PC-3 (cell line): Measurements from ENCODE around the gene PDE6G. TPM values are rescaled to one million over a fixed set of nuclear protein-coding genes. Genes with fewer than 3 reads are reported as not detected.

Experiments
- ATAC-seq: fragments of 200-7000 bp; cut with Tn5 transposase; 2 replicates; pipeline ENCODE4 v1.9.1; 2020; ENCODE audit warnings: mild to moderate bottlenecking, moderate library complexity
- BruUV-seq: library from RNA; stranded (reverse); fragments of 400-500 nt; replicated peaks from 2 replicates; lab custom pipeline; 2021; lab: Mats Ljungman, UMichigan
- CTCF ChIA-PET: fragments of 300-600 bp; sonication (Branson Sonifier 250); formaldehyde crosslinking; loops from one replicate; lab custom pipeline; 2022; ENCODE audit warnings: antibody characterized with exemption; lab: Charles Lee
- POLR2A ChIA-PET: fragments of 300-600 bp; sonication (Branson Sonifier 250); formaldehyde crosslinking; loops from one replicate; lab custom pipeline; 2022; ENCODE audit warnings: antibody characterized with exemption; ENCODE audit not compliant: unreplicated experiment; lab: Charles Lee
- DNase-seq: peaks from one replicate; pipeline ENCODE4 v3.0.0-alpha.2; 2015
- H2AFZ ChIP-seq: fragments of 300-600 bp; sonication (generic); 2 replicates; pipeline ENCODE4 v1.6.0; 2016; ENCODE audit warnings: antibody characterized with exemption, low read length
- H3F3A ChIP-seq: fragments of 300-600 bp; sonication (generic); one replicate; pipeline ENCODE4 v1.6.0; 2017; ENCODE audit warnings: antibody characterized with exemption, low read length, control low read depth, mild to moderate bottlenecking; ENCODE audit not compliant: unreplicated experiment
- H3K27ac ChIP-seq: fragments of 300-600 bp; sonication (generic); 2 replicates; pipeline ENCODE4 v1.5.1; 2016; ENCODE audit warnings: mild to moderate bottlenecking, low read length
- H3K27me3 ChIP-seq: fragments of 300-600 bp; sonication (generic); 2 replicates; pipeline ENCODE4 v1.6.1; 2016; ENCODE audit warnings: low read length, mixed read lengths
- H3K36me3 ChIP-seq: fragments of 300-600 bp; sonication (generic); 2 replicates; pipeline ENCODE4 v1.6.1; 2016; ENCODE audit warnings: low read depth, mixed run types, low read length, mixed read lengths
- H3K4me1 ChIP-seq: fragments of 300-600 bp; sonication (generic); 2 replicates; pipeline ENCODE4 v1.5.1; 2016; ENCODE audit warnings: low read length; ENCODE audit not compliant: insufficient read depth
- H3K4me2 ChIP-seq: fragments of 300-600 bp; sonication (generic); 2 replicates; pipeline ENCODE4 v1.6.0; 2016; ENCODE audit warnings: low read length
- H3K4me3 ChIP-seq: fragments of 300-600 bp; sonication (generic); 2 replicates; pipeline ENCODE4 v1.5.1; 2016; ENCODE audit warnings: mild to moderate bottlenecking, low read length, mixed read lengths
- H3K79me2 ChIP-seq: fragments of 300-600 bp; sonication (generic); 2 replicates; pipeline ENCODE4 v1.6.1; 2017; ENCODE audit warnings: low read length, mixed read lengths
- H3K9ac ChIP-seq: fragments of 300-600 bp; sonication (generic); 2 replicates; pipeline ENCODE4 v1.6.0; 2016; ENCODE audit warnings: mild to moderate bottlenecking, low read length
- H3K9me2 ChIP-seq: fragments of 300-600 bp; sonication (generic); replicated peaks from 2 replicates; pipeline ENCODE4 v1.6.1; 2016; ENCODE audit warnings: mixed run types, low read length, mixed read lengths
- H3K9me3 ChIP-seq: fragments of 300-600 bp; sonication (generic); 2 replicates; pipeline ENCODE4 v1.6.1; 2016; ENCODE audit warnings: low read length, mixed read lengths
- H4K20me1 ChIP-seq: fragments of 300-600 bp; sonication (generic); 2 replicates; pipeline ENCODE4 v1.6.1; 2016; ENCODE audit warnings: low read length, mixed read lengths
- EZH2 ChIP-seq: fragments of 300-600 bp; sonication (generic); IDR thresholded peaks from one replicate; pipeline ENCODE4 v1.6.1; 2017; ENCODE audit warnings: antibody characterized with exemption, mild to moderate bottlenecking, low read length; ENCODE audit not compliant: unreplicated experiment
- EZH2phosphoT487 ChIP-seq: fragments of 300-600 bp; sonication (generic); IDR thresholded peaks from 2 replicates; pipeline ENCODE4 v1.6.1; 2018; ENCODE audit warnings: mild to moderate bottlenecking, antibody characterized with exemption, low read length, borderline replicate concordance
- intact Hi-C: fragments of 100-400 bp; cut with micrococcal nuclease; formaldehyde crosslinking; loops from 2 replicates; pipeline ENCODE4 v1.9.0; 2023
- total RNA-seq: library from RNA; depleted of rRNA; stranded (reverse); fragments of >200 nt; gene quantifications from 2 replicates; pipeline ENCODE4 v1.2.3, GENCODE V29; 2014
- TF ChIP-seq, protein P1 (sequence below): fragments of 300-600 bp; sonication (generic); conservative IDR thresholded peaks from 2 replicates; pipeline ENCODE4 v1.5.1; 2017; ENCODE audit warnings: antibody characterized with exemption, low read depth, mild to moderate bottlenecking, low read length

The PDE6G gene
- total RNA-seq, 1 experiment from 2014 or later, result not detected

DNA sequence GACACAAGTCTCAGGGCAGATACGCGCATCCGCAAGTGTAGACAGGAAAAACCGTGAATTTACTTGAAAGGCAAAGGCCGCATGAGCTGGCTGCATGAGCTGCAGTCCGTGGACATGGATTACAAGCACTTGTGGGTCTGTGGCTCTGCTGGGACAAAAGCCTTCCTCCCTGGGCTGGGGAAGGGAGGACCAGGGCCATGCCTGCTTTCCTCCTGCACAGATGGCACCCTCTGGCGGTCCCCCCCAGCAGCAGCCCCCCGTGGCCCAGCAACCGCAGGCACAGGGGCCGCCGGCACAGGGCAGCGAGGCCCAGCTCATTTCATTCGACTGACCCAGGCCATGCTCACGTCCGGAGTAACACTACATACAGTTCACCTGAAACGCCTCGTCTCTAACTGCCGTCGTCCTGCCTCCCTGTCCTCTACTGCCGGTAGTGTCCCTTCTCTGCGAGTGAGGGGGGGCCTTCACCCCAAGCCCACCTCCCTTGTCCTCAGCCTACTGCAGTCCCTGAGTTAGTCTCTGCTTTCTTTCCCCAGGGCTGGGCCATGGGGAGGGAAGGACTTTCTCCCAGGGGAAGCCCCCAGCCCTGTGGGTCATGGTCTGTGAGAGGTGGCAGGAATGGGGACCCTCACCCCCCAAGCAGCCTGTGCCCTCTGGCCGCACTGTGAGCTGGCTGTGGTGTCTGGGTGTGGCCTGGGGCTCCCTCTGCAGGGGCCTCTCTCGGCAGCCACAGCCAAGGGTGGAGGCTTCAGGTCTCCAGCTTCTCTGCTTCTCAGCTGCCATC lies 45.1 kb upstream of the PDE6G start:
- intact Hi-C loops, result no loop called here
- CTCF ChIA-PET, result interaction anchor here (1.0 kb wide), 1 partner anchor 18 kb away, joined by 3 read pairs; the partner anchor contains the start of genes ARL16 and HGS
- BruUV-seq, result no TSS peak
- H3K27me3 ChIP-seq, result no peaks in the 10 kb centered on the region
- POLR2A ChIA-PET, result interaction anchor here (0.6 to 0.8 kb wide), 2 partner anchors 18 to 174 kb away, joined by 3 to 4 read pairs; partner anchors contain the start of genes ARL16, FSCN2 and HGS
- H3F3A ChIP-seq, result peaks cover 3% of the 10 kb centered on the region
- TF ChIP-seq EZH2phosphoT487, result no peak
- TF ChIP-seq, protein P1, sequence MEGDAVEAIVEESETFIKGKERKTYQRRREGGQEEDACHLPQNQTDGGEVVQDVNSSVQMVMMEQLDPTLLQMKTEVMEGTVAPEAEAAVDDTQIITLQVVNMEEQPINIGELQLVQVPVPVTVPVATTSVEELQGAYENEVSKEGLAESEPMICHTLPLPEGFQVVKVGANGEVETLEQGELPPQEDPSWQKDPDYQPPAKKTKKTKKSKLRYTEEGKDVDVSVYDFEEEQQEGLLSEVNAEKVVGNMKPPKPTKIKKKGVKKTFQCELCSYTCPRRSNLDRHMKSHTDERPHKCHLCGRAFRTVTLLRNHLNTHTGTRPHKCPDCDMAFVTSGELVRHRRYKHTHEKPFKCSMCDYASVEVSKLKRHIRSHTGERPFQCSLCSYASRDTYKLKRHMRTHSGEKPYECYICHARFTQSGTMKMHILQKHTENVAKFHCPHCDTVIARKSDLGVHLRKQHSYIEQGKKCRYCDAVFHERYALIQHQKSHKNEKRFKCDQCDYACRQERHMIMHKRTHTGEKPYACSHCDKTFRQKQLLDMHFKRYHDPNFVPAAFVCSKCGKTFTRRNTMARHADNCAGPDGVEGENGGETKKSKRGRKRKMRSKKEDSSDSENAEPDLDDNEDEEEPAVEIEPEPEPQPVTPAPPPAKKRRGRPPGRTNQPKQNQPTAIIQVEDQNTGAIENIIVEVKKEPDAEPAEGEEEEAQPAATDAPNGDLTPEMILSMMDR, result 0 out of 2 replicates have a peak, but pooled peaks have one; percentile 23
- peaks cover 22% of the 10 kb centered on the region for H3K4me1 ChIP-seq
- H3K27ac ChIP-seq, result peak overlapping the region; percentile 1; the same call in 1 of the 2 replicates
- peak overlapping the region; percentile 99 for H3K9ac ChIP-seq
- no peaks in the 10 kb centered on the region for H3K9me3 ChIP-seq
- DNase-seq, result peak; percentile 25
- H2AFZ ChIP-seq, result no peak overlapping the region
- H4K20me1 ChIP-seq, result peaks cover 10% of the 10 kb centered on the region; the same call in 1 of the 2 replicates
- peaks cover 91% of the 10 kb centered on the region for H3K79me2 ChIP-seq
- peak overlapping the region; percentile 75 for H3K4me3 ChIP-seq
- peaks cover 50% of the 10 kb centered on the region for H3K36me3 ChIP-seq
- peak; percentile 31 for ATAC-seq
- H3K4me2 ChIP-seq, result peak overlapping the region; percentile 97
- no peaks in the 10 kb centered on the region for H3K9me2 ChIP-seq

DNA sequence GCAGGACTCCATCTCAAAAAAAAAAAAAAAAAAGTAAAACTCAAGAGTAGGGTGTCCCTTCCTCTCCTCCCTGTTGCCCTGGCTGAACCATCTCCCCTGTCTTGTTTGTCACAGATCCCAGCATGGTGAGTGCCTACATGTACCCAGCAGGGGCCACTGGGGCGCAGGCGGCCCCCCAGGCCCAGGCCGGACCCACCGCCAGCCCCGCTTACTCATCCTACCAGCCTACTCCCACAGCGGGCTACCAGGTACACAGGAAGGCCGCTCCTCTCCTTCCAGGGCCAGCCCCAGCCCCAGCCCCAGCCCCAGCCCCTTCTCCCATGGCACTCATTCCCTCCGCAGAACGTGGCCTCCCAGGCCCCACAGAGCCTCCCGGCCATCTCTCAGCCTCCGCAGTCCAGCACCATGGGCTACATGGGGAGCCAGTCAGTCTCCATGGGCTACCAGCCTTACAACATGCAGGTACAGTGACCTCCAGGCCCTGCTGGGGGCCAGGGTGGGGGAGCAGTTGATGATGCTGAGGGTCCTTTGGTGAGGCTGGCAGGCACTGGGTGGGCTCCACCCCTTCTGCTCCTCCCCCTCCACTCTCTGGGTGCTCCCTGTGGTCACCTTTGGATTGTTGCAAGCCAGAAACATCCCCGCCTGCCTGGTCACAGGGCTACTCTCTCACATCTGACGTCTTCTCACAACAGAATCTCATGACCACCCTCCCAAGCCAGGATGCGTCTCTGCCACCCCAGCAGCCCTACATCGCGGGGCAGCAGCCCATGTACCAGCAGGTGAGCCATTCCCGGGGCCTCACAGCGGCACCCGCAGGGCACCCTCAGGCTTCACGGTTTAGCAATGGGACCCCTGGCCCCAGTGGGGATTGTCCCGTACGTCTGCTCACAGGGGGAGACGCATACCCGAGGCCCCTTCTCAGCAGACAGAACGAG lies 44.3 kb upstream of the PDE6G start:
- no TSS peak for BruUV-seq
- ATAC-seq, result no peak
- peaks cover 22% of the 10 kb centered on the region for H3K4me1 ChIP-seq
- H3K4me2 ChIP-seq, result peak overlapping the region; percentile 97
- peak overlapping the region; percentile 75 for H3K4me3 ChIP-seq
- peaks cover 10% of the 10 kb centered on the region; the same call in 1 of the 2 replicates for H4K20me1 ChIP-seq
- H3K27me3 ChIP-seq, result no peaks in the 10 kb centered on the region
- CTCF ChIA-PET, result interaction anchor here (1.0 kb wide), 1 partner anchor 17 kb away, joined by 3 read pairs; the partner anchor contains the start of genes ARL16 and HGS
- DNase-seq, result no peak
- H3K36me3 ChIP-seq, result peaks cover 46% of the 10 kb centered on the region
- no peaks in the 10 kb centered on the region for H3K9me3 ChIP-seq
- intact Hi-C loops, result no loop called here
- H3K79me2 ChIP-seq, result peaks cover 91% of the 10 kb centered on the region
- H3F3A ChIP-seq, result peaks cover 3% of the 10 kb centered on the region
- TF ChIP-seq, protein P1, result no peak
- TF ChIP-seq EZH2phosphoT487 (no peak), EZH2 (no peak)
- no peaks in the 10 kb centered on the region for H3K9me2 ChIP-seq
- POLR2A ChIA-PET, result interaction anchor here (0.6 to 0.8 kb wide), 2 partner anchors 17 to 173 kb away, joined by 3 to 4 read pairs; partner anchors contain the start of genes ARL16, FSCN2 and HGS
- no peak overlapping the region for H2AFZ ChIP-seq
- no peak overlapping the region for H3K9ac ChIP-seq
- H3K27ac ChIP-seq, result no peak overlapping the region
